Esophagus muscularis mucosa (tissue), 4 donors: Measurements from ENCODE around the gene MBTPS1. TPM values are rescaled to one million over a fixed set of nuclear protein-coding genes. Genes with fewer than 3 reads are reported as not detected.

Source experiments
- DNase-seq: peaks from one replicate; pipeline ENCODE4 v3.0.0-alpha.2; 2017; ENCODE audit errors: extremely low spot score
- H3K27ac ChIP-seq, 4 donors: fragments of 200-600 bp; sonication (generic); replicated peaks in 1 of 4; 1 replicate in 3 of 4; 2 replicates in 1 of 4; pipeline ENCODE4 v1.5.1; 2016 to 2019; ENCODE audit warnings: mild to moderate bottlenecking in 1 of 4
- H3K27me3 ChIP-seq, 4 donors: fragments of 200-600 bp; sonication (generic); one replicate each; pipeline versions ENCODE4 v1.5.1 to v1.6.0; 2016 to 2019
- H3K36me3 ChIP-seq, 4 donors: fragments of 200-600 bp; sonication (generic); one replicate each; pipeline ENCODE4 v1.5.1; 2016 to 2019
- H3K4me1 ChIP-seq, 4 donors: fragments of 200-600 bp; sonication (generic); one replicate each; pipeline ENCODE4 v1.5.1; 2016 to 2019
- H3K4me3 ChIP-seq, 4 donors: fragments of 200-600 bp; sonication (generic); 1 replicate in 2 of 4; 2 replicates in 2 of 4; pipeline ENCODE4 v1.5.1; 2016 to 2019; ENCODE audit warnings: mild to moderate bottlenecking in 4 of 4, moderate library complexity in 1 of 4
- H3K9me3 ChIP-seq, 4 donors: fragments of 200-600 bp; sonication (generic); 1 replicate in 3 of 4; 2 replicates in 1 of 4; pipeline ENCODE4 v1.5.1; 2016 to 2019
- CTCF ChIP-seq, 3 experiments: fragments of 200-600 bp in 2 of 3; fragments of 450-650 bp in 1 of 3; sonication (generic) in 2 of 3; IDR thresholded peaks; one replicate each; pipeline ENCODE4 v1.5.1; 2017 to 2019; ENCODE audit warnings: antibody characterized with exemption in 3 of 3, mild to moderate bottlenecking in 2 of 3, moderate library complexity in 1 of 3
- EP300 ChIP-seq: sonication (generic); formaldehyde crosslinking; IDR thresholded peaks from one replicate; pipeline ENCODE4 v1.6.1; 2017; ENCODE audit warnings: antibody characterized with exemption
- POLR2A ChIP-seq: fragments of 450-650 bp; IDR thresholded peaks from one replicate; pipeline ENCODE4 v1.6.1; 2017; ENCODE audit warnings: antibody characterized with exemption, moderate library complexity, mild to moderate bottlenecking, low read depth
- POLR2AphosphoS5 ChIP-seq, 2 donors: sonication (generic); formaldehyde crosslinking; IDR thresholded peaks; one replicate each; pipeline ENCODE4 v1.6.1; 2017; ENCODE audit warnings: antibody characterized with exemption in 2 of 2
- WGBS: methylation state at CpG from one replicate; pipeline ENCODE4 v1.1.5; 2018; 5-methylcytosine and 5-hydroxymethylcytosine counted together
- intact Hi-C: fragments of 100-400 bp; cut with DNase I; formaldehyde crosslinking; loops from one replicate; pipeline ENCODE4 v1.15.1; 2023
- total RNA-seq, 4 donors: library from RNA; depleted of rRNA; stranded (reverse); fragments of >200 nt; gene quantifications; one replicate each; pipeline versions ENCODE4 v1.1.0 to v1.2.1, GENCODE V29; 2016

The MBTPS1 gene
- total RNA-seq, 4 donors from 2014 or later, result 72.4 to 86.6 (median 82.6) TPM

- H3K27me3 ChIP-seq, result peaks cover 0 to 20% (median 0%) of the 10 kb centered on the region in 4 donors
- H3K4me1 ChIP-seq, result peaks cover 0 to 4% (median 1%) of the 10 kb centered on the region in 4 donors
- intact Hi-C loops, result no loop called here
- no peak overlapping the region for H3K27ac ChIP-seq
- no peak overlapping the region for H3K4me3 ChIP-seq
- no peak for DNase-seq
- peaks cover 0 to 23% (median 18%) of the 10 kb centered on the region in 4 donors for H3K36me3 ChIP-seq
- H3K9me3 ChIP-seq, result no peaks in the 10 kb centered on the region
- 68% methylated on average over 15 of the region's 36 CpGs for WGBS
- no peak for TF ChIP-seq EP300
- no peak for TF ChIP-seq POLR2A
- no peak for TF ChIP-seq CTCF (IDR thresholded peaks at IDR 0.05)
- TF ChIP-seq POLR2AphosphoS5 (IDR thresholded peaks at IDR 0.05), result no peak
These were observed 71.5 kb downstream of the MBTPS1 start for GRCh38 chr16:84045001-84045817.

GRCh38 chr16:84044118-84044488 lies 72.6 kb downstream of the MBTPS1 start:
- H3K4me1 ChIP-seq, result peaks cover 0 to 4% (median under 1%) of the 10 kb centered on the region in 4 donors
- H3K9me3 ChIP-seq, result no peaks in the 10 kb centered on the region
- intact Hi-C loops, result no loop called here
- H3K36me3 ChIP-seq, result peaks cover 0 to 12% (median 7%) of the 10 kb centered on the region in 4 donors
- TF ChIP-seq CTCF (IDR thresholded peaks at IDR 0.05), result peak in 2 of 3 experiments; percentile 13 to 29
- TF ChIP-seq POLR2A, result no peak
- no peak for TF ChIP-seq EP300
- WGBS, result 62% methylated on average over 5 of the region's 5 CpGs
- peaks cover 0 to 20% (median 0%) of the 10 kb centered on the region in 4 donors for H3K27me3 ChIP-seq
- DNase-seq, result no peak
- H3K27ac ChIP-seq, result no peak overlapping the region
- H3K4me3 ChIP-seq, result no peak overlapping the region

- H3K4me3 ChIP-seq, result no peak overlapping the region
- intact Hi-C loops, result no loop called here
- H3K27ac ChIP-seq, result no peak overlapping the region
- peaks cover 0 to 4% (median 0%) of the 10 kb centered on the region in 4 donors for H3K4me1 ChIP-seq
- H3K27me3 ChIP-seq, result peaks cover 0 to 20% (median 0%) of the 10 kb centered on the region in 4 donors
- no peak for DNase-seq
- TF ChIP-seq POLR2A (no peak), CTCF (IDR thresholded peaks at IDR 0.05) (no peak), POLR2AphosphoS5 (IDR thresholded peaks at IDR 0.05) (no peak), EP300 (no peak)
- 75% methylated on average over 15 of the region's 18 CpGs for WGBS
- H3K9me3 ChIP-seq, result no peaks in the 10 kb centered on the region
- H3K36me3 ChIP-seq, result peaks cover 0 to 8% (median 4%) of the 10 kb centered on the region in 4 donors
These were observed 73.1 kb downstream of the MBTPS1 start for GRCh38 chr16:84043486-84044117.

GRCh38 chr16:84042879-84043485 lies 73.8 kb downstream of the MBTPS1 start:
- no peak overlapping the region for H3K27ac ChIP-seq
- no peaks in the 10 kb centered on the region for H3K9me3 ChIP-seq
- no peak for TF ChIP-seq POLR2AphosphoS5 (IDR thresholded peaks at IDR 0.05)
- TF ChIP-seq POLR2A, result no peak
- no peak for TF ChIP-seq CTCF (IDR thresholded peaks at IDR 0.05)
- TF ChIP-seq EP300, result no peak
- H3K4me1 ChIP-seq, result peaks cover 0 to 4% (median 0%) of the 10 kb centered on the region in 4 donors
- WGBS, result 79% methylated on average over 16 of the region's 22 CpGs
- intact Hi-C loops, result no loop called here
- H3K4me3 ChIP-seq, result no peak overlapping the region
- no peak for DNase-seq
- H3K36me3 ChIP-seq, result peaks cover 0 to 8% (median 0%) of the 10 kb centered on the region in 4 donors
- peaks cover 0 to 25% (median 0%) of the 10 kb centered on the region in 4 donors for H3K27me3 ChIP-seq
